Left lung (tissue), 10 donors: ENCODE data around the gene FOXK2. TPM values are rescaled to one million over a fixed set of nuclear protein-coding genes. Genes with fewer than 3 reads are reported as not detected.

Experiments used
- ATAC-seq: fragments of 200-7000 bp; cut with Tn5 transposase; one replicate; pipeline ENCODE4 v1.9.1; 2020; ENCODE audit warnings: moderate library complexity
- DNase-seq, 4 donors: peaks; one replicate each; pipeline ENCODE4 v3.0.0-alpha.2; 2013 to 2020
- H3K27ac ChIP-seq, 2 donors: fragments of 200-600 bp; sonication (generic) in 1 of 2; one replicate each; pipeline versions ENCODE4 v1.5.0 to v1.8.0; 2020 to 2021
- H3K27me3 ChIP-seq, 2 donors: fragments of 200-600 bp; sonication (generic) in 1 of 2; one replicate each; pipeline versions ENCODE4 v1.5.0 to v1.8.0; 2020 to 2021
- H3K36me3 ChIP-seq, 2 donors: fragments of 200-600 bp; sonication (generic) in 1 of 2; one replicate each; pipeline versions ENCODE4 v1.5.0 to v1.8.0; 2020 to 2021
- H3K4me1 ChIP-seq, 2 donors: fragments of 200-600 bp; one replicate each; pipeline ENCODE4 v1.8.0; 2021
- H3K4me3 ChIP-seq, 2 donors: fragments of 200-600 bp; sonication (generic) in 1 of 2; one replicate each; pipeline versions ENCODE4 v1.5.0 to v1.8.0; 2020 to 2021; ENCODE audit warnings: mild to moderate bottlenecking in 1 of 2
- H3K9me3 ChIP-seq, 2 donors: fragments of 200-600 bp; sonication (generic) in 1 of 2; one replicate each; pipeline versions ENCODE4 v1.5.0 to v1.8.0; 2020 to 2021
- CTCF ChIP-seq, 2 donors: fragments of 200-600 bp; sonication (generic) in 1 of 2; IDR thresholded peaks; one replicate each; pipeline versions ENCODE4 v1.5.0 to v1.8.0; 2021; ENCODE audit warnings: antibody characterized with exemption in 2 of 2
- intact Hi-C, 2 donors: fragments of 100-400 bp; cut with DNase I; formaldehyde crosslinking; loops; one replicate each; pipeline versions ENCODE4 v1.11.2 to v1.14.2; 2022
- polyA plus RNA-seq, 6 donors: library from polyadenylated mRNA; unstranded; fragments of 120-200 nt; gene quantifications; one replicate each; pipeline ENCODE4 v1.2.1, GENCODE V29; 2013; ENCODE audit not compliant: insufficient read length in 6 of 6
- total RNA-seq, 2 donors: library from RNA; stranded (reverse); fragmentation: NEBNext Ultra II Directional; extraction: Animal tissue kit (Norgen Biotek cat#: 25700); gene quantifications; one replicate each; pipeline ENCODE4 v1.2.1, GENCODE V29; 2021
- donor health status: DM: no; HTN: yes; CAD: no.
- donor health status: DM: no; HTN: no; CAD: no.

FOXK2 gene
- total and polyA plus RNA-seq, 8 donors = 31.2 to 57.0 (median 38.1) TPM

DNA sequence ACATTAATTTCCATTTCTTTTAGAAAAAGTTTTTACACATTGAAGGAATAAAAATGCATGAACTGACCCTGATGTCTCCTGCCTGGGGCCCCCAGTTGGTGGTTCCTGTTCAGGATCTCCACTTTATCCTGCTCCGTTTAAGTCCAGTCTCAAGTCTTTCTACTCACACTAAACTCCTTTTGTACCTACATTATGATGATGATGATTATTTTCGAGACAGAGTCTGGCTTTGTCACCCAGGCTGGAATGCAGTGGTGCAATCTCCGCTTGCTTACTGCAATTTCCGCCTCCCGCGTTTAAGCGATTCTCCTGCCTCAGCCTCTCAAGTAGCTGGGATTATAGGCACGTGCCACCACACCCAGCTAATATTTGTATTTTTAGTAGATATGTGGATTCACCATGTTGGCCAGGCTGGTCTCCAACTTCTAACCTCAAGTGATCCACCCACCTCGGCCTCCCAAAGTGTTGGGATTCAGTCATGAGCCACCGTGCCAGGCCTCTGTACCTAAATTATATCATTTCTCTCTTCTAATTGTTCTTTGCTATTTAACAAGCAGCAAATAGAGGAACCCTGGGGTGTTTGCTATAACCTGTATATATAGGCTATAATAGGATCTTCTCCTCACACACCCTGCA lies 2.2 kb upstream of the FOXK2 start:
- no peaks in the 10 kb centered on the region for H3K9me3 ChIP-seq

GRCh38 chr17:82519971-82520903 lies 705 bp downstream of the FOXK2 start:
- ATAC-seq (peak; percentile 3), DNase-seq (peak in 1 of 4 donors; percentile 86)
- Histone ChIP-seq H3K9me3 (no peaks in the 10 kb centered on the region), H3K36me3 (no peaks in the 10 kb centered on the region), H3K4me3 (peak overlapping the region; percentile 88 to 89), H3K27ac (peak overlapping the region; percentile 80 to 83), H3K27me3 (no peaks in the 10 kb centered on the region), H3K4me1 (peaks cover 10 to 53% of the 10 kb centered on the region in 2 donors)
- TF ChIP-seq CTCF (IDR thresholded peaks at IDR 0.05) = no peak
- intact Hi-C loops = no loop called here

More for the DNA sequence above, 2.2 kb upstream of the FOXK2 start:
- H3K27me3 ChIP-seq = no peaks in the 10 kb centered on the region
- no peak for TF ChIP-seq CTCF (IDR thresholded peaks at IDR 0.05)
- intact Hi-C loops = no loop called here
- peaks cover 3 to 24% of the 10 kb centered on the region in 2 donors for H3K4me1 ChIP-seq
- no peak overlapping the region for H3K4me3 ChIP-seq
- no peaks in the 10 kb centered on the region for H3K36me3 ChIP-seq
- no peak for DNase-seq
- ATAC-seq = no peak
- peak overlapping the region in 1 of 2 donors; percentile 69 for H3K27ac ChIP-seq

DNA sequence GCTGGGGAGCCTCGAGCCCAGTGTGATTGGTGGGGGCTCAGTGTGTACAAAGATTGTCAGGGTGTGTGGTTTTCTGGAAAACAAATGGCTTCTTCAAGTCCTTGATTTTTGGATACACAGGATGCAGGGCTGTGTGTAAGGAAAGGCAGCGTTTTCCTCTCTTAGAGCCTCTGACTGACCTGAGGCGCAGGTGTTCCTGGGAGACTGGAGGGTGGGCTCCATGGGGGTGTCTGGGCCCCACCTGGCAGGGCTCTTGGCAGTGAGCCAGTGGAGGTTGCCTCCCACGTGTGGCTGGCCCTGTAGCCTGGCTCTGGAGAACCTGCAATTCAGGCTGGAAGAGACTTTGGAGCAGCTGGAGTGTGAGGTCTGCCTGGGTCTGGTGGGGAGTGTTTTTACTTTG lies 5.0 kb downstream of the FOXK2 start:
- Histone ChIP-seq H3K9me3 (no peaks in the 10 kb centered on the region), H3K4me3 (no peak overlapping the region), H3K27ac (peak overlapping the region in 1 of 2 donors; percentile 8), H3K4me1 (peaks cover 29 to 86% of the 10 kb centered on the region in 2 donors), H3K27me3 (no peaks in the 10 kb centered on the region), H3K36me3 (no peaks in the 10 kb centered on the region)
- DNase-seq (peak in 2 of 4 donors; percentile 61 to 63), ATAC-seq (no peak)
- intact Hi-C loops = no loop called here
- no peak for TF ChIP-seq CTCF (IDR thresholded peaks at IDR 0.05)

GRCh38 chr17:82525712-82526111 lies 6.2 kb downstream of the FOXK2 start:
- H3K36me3 ChIP-seq = no peaks in the 10 kb centered on the region
- no peaks in the 10 kb centered on the region for H3K27me3 ChIP-seq
- ATAC-seq (no peak), DNase-seq (no peak)
- no peak overlapping the region for H3K4me3 ChIP-seq
- intact Hi-C loops = no loop called here
- H3K9me3 ChIP-seq = no peaks in the 10 kb centered on the region
- peak overlapping the region in 1 of 2 donors; percentile 33 for H3K27ac ChIP-seq
- H3K4me1 ChIP-seq = peaks cover 32 to 97% of the 10 kb centered on the region in 2 donors
- TF ChIP-seq CTCF (IDR thresholded peaks at IDR 0.05) = no peak

DNA sequence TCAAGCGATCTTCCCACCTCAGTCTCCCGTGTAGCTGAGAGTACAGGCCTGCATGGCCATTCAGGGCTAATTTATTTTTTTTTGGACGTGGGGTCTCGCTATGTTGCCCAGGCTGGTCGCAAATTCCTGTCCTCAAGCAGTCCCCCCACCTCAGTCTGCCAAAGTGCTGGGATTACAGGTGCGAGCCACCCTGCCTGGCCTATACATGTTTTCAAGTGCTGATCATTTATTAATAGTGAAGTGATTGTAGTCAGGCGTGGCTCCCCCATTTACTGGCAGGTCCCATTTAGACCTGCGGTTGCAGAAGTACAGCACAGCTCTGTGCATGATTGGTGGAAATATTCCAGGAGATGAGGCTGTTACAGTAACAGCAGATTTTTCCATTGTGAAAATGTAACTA lies 8.4 kb downstream of the FOXK2 start:
- peak overlapping the region; percentile 57 to 65 for H3K27ac ChIP-seq
- no peaks in the 10 kb centered on the region for H3K27me3 ChIP-seq
- H3K4me1 ChIP-seq = peaks cover 38 to 96% of the 10 kb centered on the region in 2 donors
- ATAC-seq = peak; percentile 46
- TF ChIP-seq CTCF (IDR thresholded peaks at IDR 0.05) = no peak
- no peak overlapping the region for H3K4me3 ChIP-seq
- peak in 1 of 4 donors; percentile 3 for DNase-seq
- H3K9me3 ChIP-seq = no peaks in the 10 kb centered on the region
- no peaks in the 10 kb centered on the region for H3K36me3 ChIP-seq
- intact Hi-C loops = no loop called here
